Activated CD8-positive, alpha-beta memory T cell treated with anti-CD3 and anti-CD28 coated beads, Interleukin-2, amount 50 U/mL, for 48 hours (primary cell): ENCODE data around the gene CNTNAP2.
"Not testable (repeated sequence)": the region's sequence is repeated elsewhere in the genome, so short reads cannot be mapped to it uniquely, and the experiment has no call there.

ENCODE experiments used
- DNase-seq: peaks from one replicate; pipeline ENCODE4 v3.0.0-alpha.2; 2020

The CNTNAP2 gene

DNA sequence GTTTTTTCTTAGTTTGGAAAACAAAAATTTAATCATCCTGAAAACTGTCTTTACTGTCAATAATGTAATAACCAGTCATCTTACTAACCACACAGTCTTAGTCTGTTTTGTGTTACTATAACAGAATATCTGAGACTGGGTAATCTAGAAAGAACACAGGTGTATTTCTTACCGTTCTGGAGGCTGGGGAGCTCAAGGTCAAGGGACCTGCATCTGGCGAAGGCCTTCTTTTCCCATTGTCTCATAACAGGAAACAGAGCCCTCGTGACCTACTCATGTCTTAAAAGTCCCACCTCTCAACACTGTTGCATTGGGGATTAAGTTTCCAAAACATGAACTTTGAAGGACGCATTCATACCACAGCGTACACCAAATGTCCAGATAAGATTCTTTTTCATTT is 932.3 kb downstream of the CNTNAP2 start:
- no peak for DNase-seq

- no peak for DNase-seq
Observed at GRCh38 chr7:147052818-147053217, 936.2 kb downstream of the CNTNAP2 start.

GRCh38 chr7:147053746-147054145 is 937.1 kb downstream of the CNTNAP2 start:
- no peak for DNase-seq

DNA sequence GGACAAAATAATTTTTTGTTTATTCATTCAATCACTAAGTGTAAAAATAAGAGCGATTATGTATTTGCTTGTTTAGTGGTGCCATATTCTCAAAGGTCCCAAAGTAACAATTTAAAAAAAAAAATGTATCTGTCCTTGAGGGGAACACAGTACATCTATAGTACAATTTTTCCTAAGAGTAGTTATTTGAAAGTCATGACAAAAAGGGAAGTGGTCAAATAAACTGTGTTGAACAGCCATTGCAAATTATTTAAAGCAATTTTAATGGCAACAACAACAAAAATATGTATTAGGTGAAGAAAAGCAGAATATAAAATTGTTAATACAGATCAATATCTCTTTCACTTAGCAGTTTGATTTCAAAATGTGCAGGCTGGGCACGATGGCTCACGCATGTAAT is 943.5 kb downstream of the CNTNAP2 start:
- no peak for DNase-seq

DNA sequence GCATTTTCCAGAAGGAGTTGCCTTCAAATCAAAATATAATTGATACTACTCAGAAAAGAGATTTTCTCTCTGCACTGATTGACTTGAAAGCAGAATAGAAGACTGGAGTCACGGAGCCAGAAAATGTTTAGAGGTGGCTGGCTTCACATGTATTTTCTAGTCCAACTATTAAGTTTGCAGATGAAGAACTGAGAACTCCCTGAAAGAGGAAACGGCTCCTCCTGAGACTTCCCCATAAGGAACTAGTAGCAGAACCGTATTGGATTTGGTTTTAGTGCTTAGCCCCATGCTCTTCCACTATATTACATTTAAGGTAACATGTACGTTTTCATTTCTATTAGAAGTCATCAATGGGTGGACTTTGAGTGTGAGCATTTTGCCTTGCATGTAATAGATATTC is 946.3 kb downstream of the CNTNAP2 start:
- no peak for DNase-seq

DNA sequence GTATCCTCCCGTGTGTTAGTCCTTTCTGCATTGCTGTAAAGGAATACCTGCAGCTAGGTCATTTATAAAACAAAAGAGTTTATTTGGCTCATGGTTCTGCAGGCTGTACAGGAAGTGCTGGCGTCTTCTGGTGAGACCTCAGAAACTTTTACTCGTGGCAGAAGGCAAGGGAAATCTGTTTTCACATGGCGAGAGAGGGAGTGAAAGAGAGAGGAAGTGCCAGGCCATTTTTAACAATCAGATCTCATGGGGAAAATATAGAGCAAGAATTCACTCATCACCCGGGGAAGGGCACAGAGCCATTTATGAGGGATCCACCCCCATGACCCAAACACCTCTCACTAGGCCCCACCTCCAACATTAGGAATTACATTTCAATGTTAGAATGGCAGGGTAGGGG is 952.2 kb downstream of the CNTNAP2 start:
- no peak for DNase-seq

GRCh38 chr7:147069771-147070170 is 953.2 kb downstream of the CNTNAP2 start:
- no peak for DNase-seq

- no peak for DNase-seq
Observed at GRCh38 chr7:147070886-147071285, 954.3 kb downstream of the CNTNAP2 start.

DNA sequence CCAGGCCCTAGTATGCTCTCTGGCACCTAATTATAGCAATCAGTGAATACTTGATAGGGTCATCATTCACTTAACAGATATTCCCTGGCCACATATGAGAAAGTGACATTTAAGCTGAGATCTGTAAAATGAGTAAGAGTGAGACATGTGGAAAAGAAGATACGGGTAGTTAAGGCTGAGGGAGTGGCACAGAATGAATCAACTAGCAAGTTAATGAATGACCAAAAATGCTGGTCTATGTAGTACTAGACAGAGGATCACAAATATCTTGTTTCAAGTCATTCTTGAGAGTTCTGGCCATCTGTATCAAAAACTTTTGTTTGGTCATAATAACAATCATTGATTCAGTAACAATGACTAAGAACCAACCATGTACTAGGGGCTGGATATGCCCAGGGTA is 954.9 kb downstream of the CNTNAP2 start:
- DNase-seq = no peak

DNA sequence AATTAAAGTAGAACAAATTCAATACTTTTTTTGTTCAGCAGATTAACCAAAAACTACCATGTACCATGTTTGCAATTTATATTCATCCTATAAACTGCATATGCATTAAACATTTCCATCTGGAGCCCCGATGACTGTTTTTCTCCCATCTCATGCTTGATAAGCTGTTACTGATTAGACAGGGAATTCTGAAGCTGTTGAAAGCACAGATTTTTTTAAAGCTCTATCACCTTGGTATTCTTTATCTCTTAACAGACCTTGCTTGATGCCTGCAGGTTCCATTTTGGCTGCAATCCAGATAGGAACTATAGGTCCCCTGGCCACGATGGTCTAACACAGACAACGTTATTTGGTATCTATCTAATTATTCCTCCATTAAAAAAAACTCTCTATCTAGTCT is 961.7 kb downstream of the CNTNAP2 start:
- DNase-seq = no peak

GRCh38 chr7:147079083-147079482 is 962.5 kb downstream of the CNTNAP2 start:
- no peak for DNase-seq

DNA sequence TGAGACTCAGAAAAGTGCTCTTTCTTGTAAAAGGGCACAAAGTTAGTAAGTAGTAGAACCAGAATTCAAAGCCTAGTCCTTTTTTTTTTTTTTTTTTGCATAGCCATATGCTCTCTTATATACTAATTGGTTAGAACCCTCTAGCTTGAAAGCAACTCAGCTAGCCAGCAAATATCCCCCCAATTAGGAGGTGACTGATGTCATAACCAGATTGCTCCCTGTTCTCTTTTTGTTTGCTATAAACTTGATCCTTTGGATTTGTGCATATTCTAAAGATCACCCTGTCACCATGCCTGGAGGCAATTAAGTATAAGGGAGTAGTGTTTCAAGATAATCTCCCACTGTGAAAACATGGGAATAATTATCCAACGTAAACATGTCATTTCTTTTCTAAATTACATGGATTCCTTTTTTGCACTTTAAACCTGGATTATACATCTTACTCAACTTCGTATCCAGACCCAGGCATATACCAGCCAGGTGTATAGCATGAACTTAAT is 963.4 kb downstream of the CNTNAP2 start:
- no peak for DNase-seq

DNA sequence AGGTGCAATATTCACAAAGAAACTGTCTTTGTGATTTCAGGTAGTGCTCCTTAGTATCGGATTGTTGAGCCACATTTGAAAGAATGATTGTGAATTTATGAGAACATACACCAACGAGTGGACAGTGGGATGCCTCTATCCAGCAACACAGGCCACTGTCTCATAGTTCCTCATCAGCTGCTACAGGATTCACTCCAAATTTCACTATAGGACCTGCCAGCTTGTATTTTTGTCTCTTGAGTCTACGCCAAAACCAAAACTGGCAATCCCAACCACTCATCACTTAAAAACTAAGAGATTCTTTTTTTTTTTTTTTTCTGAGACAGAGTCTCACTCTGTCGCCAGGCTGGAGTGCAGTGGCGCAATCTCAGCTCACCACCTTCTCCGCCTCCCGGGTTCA is 964.5 kb downstream of the CNTNAP2 start:
- DNase-seq = no peak

GRCh38 chr7:147089051-147089461 is 972.5 kb downstream of the CNTNAP2 start:
- DNase-seq = no peak

DNA sequence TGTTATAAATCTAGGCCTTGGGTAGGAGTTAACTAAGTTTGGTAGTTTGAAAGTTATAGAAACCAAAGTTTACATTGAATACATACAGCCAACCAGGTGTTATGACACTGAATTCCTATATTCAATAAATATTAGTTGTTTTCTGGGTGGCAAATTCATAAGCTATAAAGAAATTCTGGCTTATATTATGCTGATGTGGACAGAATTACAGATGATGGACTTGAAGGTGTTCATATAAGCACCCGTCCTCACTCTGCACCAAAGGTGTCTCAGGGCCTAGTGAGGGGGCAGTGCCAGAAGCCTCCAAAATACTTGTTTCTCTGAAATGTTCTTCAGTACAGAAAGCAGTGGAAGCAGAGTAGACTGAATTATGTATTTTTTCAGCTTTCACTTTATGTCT is 973.0 kb downstream of the CNTNAP2 start:
- no peak for DNase-seq

- DNase-seq = no peak
Observed at GRCh38 chr7:147096629-147097028, 980.0 kb downstream of the CNTNAP2 start.

DNA sequence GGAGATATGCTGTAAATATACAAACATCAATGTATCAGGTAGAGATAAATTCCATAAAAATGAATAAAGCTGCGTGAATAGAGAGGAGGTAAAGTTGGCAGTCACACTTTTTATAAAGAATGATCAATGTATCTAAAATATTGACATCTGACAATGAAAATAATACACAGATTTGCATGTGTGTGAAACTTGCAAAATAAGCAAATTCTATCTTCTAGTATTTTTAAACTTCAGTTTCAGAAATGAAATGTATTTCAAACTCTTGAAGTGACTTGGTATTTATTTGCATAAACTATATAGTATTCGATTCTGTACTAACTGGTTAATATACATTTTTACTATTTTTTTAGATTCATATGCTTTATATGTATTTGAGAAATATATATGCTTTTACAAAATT is 986.6 kb downstream of the CNTNAP2 start:
- DNase-seq = no peak

- no peak for DNase-seq
Observed at GRCh38 chr7:147106746-147107145, 990.1 kb downstream of the CNTNAP2 start.

DNA sequence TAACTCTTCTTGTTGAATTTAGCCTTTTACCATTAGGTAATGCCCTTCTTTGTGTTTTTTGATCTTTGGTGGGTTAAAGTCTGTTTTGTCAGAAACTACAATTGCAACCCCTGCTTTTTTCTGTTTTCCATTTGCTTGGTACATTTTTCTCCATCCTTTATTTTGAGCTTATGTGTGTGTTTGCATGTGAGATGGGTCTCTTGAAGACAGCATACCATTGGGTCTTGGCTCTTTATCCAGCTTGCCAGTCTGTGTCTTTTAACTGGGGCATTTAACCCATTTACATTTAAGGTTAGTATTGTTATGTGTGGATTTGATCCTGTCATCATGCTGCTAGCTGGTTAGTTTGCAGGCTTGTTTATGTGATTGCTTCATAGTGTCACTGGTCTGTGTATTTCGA is 997.9 kb downstream of the CNTNAP2 start:
- not testable (repeated sequence) for DNase-seq

DNA sequence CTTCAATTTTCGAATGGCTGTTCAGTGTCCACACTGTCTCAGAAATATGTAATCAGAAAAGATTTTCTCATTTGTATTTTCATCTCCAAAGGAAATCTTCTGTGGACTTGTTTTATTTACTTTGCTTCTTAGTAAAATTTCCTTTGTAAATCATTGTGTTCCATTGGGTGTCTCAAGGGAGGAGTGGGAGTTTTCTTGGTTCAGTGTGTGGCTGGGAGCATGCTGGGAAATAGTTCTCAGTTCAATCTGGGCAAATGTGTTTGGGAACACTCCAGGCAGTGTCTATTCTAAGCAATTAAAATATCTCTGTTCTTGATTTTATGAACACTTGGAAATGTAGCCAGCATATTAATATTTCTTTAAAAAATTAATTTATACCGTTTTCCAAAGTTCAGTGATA is 1019.8 kb downstream of the CNTNAP2 start:
- DNase-seq = no peak

DNA sequence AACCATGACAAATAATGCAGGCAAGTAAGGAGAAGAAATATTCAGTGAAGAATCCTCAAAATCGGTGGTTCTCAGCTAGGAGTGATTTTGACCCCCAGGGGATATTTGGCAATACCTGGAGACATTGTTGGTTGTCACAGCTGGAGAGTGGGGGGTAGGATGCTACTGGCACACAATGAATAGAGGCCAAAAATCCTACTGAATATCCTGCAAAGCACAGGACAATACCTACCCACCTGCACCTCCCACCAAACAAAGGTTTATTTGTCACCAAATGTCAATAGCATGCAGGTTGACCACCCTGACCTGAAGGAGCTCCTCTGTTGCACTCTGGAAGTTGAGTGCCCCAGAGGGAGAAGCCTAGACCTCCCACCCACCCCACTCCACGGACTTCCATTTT is 1028.6 kb downstream of the CNTNAP2 start:
- DNase-seq = no peak

GRCh38 chr7:147146169-147146568 is 1029.6 kb downstream of the CNTNAP2 start:
- DNase-seq = no peak

DNA sequence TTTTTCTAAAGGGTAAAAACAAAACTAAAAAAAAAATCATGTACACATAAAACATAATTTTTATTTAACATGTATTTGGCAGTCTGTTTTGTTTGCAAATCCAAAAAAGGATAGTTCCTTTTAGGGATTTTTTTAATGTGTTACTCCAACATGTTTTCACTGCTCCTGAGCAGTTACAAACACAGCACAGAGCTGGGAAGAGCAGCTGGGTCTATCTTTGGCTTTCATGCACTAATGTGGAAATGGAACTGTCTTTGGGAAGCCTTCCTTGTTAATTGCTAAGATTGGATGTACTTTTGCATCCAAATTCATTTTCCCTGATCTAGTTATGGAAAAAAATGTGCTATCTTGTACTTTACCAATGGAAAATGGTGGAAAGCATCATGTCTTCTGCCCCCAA is 1035.1 kb downstream of the CNTNAP2 start:
- DNase-seq = no peak

GRCh38 chr7:147153571-147153970 is 1037.0 kb downstream of the CNTNAP2 start:
- DNase-seq = no peak

- no peak for DNase-seq
Observed at GRCh38 chr7:147161405-147161804, 1044.8 kb downstream of the CNTNAP2 start.
